Suprapubic skin (tissue), 4 donors: Measurements from ENCODE around the gene NDRG4. TPM values are rescaled to one million over a fixed set of nuclear protein-coding genes. Genes with fewer than 3 reads are reported as not detected.

Experiments
- DNase-seq, 2 donors: peaks; one replicate each; pipeline ENCODE4 v3.0.0-alpha.2; 2019; ENCODE audit warnings: low spot score in 2 of 2
- H3K27ac ChIP-seq: fragments of 200-600 bp; sonication (generic); one replicate; pipeline ENCODE4 v1.5.1; 2019
- H3K27me3 ChIP-seq: fragments of 200-600 bp; sonication (generic); one replicate; pipeline ENCODE4 v1.5.1; 2019
- H3K36me3 ChIP-seq: fragments of 200-600 bp; sonication (generic); one replicate; pipeline ENCODE4 v1.5.1; 2019
- H3K4me1 ChIP-seq: fragments of 200-600 bp; sonication (generic); one replicate; pipeline ENCODE4 v1.5.1; 2019
- H3K4me3 ChIP-seq: fragments of 200-600 bp; sonication (generic); one replicate; pipeline ENCODE4 v1.5.1; 2019; ENCODE audit warnings: mild to moderate bottlenecking
- H3K9me3 ChIP-seq: fragments of 200-600 bp; sonication (generic); one replicate; pipeline ENCODE4 v1.5.1; 2019
- EP300 ChIP-seq: sonication (generic); formaldehyde crosslinking; IDR thresholded peaks from one replicate; pipeline ENCODE4 v1.6.1; 2017; ENCODE audit warnings: antibody characterized with exemption
- POLR2A ChIP-seq, 2 donors: fragments of 450-650 bp; IDR thresholded peaks; one replicate each; pipeline ENCODE4 v1.6.1; 2017; ENCODE audit warnings: antibody characterized with exemption in 2 of 2, mild to moderate bottlenecking in 2 of 2, moderate library complexity in 2 of 2
- POLR2AphosphoS5 ChIP-seq, 3 donors: sonication (generic); formaldehyde crosslinking; IDR thresholded peaks; one replicate each; pipeline ENCODE4 v1.6.1; 2017; ENCODE audit warnings: antibody characterized with exemption in 3 of 3
- WGBS: methylation state at CpG from one replicate; pipeline ENCODE4 v1.1.5; 2018; 5-methylcytosine and 5-hydroxymethylcytosine counted together
- total RNA-seq, 4 donors: library from RNA; depleted of rRNA; stranded (reverse); fragments of >200 nt; gene quantifications; one replicate each; pipeline ENCODE4 v1.1.0, GENCODE V29; 2016
- TF ChIP-seq, protein P1 (sequence below), 2 donors: fragments of 200-600 bp in 1 of 2; fragments of 450-650 bp in 1 of 2; sonication (generic) in 1 of 2; IDR thresholded peaks; one replicate each; pipeline ENCODE4 v1.5.1; 2016 to 2019; ENCODE audit warnings: antibody characterized with exemption in 2 of 2, mild to moderate bottlenecking in 1 of 2, moderate library complexity in 1 of 2

Gene NDRG4
- total RNA-seq, 4 donors from 2014 or later: 42.5 to 70.3 (median 50.7) TPM

GRCh38 chr16:58492066-58492465 lies 7.9 kb upstream of the NDRG4 start:
- Histone ChIP-seq H3K36me3 (no peaks in the 10 kb centered on the region), H3K4me1 (peaks cover 7% of the 10 kb centered on the region), H3K9me3 (no peaks in the 10 kb centered on the region), H3K4me3 (no peak overlapping the region), H3K27me3 (no peaks in the 10 kb centered on the region), H3K27ac (no peak overlapping the region)
- WGBS: 78% methylated on average over 4 of the region's 4 CpGs
- DNase-seq: peak in 1 of 2 donors; percentile 29
- TF ChIP-seq POLR2AphosphoS5 (IDR thresholded peaks at IDR 0.05) (no peak), POLR2A (IDR thresholded peaks at IDR 0.05) (no peak), EP300 (no peak)
- TF ChIP-seq, protein P1, sequence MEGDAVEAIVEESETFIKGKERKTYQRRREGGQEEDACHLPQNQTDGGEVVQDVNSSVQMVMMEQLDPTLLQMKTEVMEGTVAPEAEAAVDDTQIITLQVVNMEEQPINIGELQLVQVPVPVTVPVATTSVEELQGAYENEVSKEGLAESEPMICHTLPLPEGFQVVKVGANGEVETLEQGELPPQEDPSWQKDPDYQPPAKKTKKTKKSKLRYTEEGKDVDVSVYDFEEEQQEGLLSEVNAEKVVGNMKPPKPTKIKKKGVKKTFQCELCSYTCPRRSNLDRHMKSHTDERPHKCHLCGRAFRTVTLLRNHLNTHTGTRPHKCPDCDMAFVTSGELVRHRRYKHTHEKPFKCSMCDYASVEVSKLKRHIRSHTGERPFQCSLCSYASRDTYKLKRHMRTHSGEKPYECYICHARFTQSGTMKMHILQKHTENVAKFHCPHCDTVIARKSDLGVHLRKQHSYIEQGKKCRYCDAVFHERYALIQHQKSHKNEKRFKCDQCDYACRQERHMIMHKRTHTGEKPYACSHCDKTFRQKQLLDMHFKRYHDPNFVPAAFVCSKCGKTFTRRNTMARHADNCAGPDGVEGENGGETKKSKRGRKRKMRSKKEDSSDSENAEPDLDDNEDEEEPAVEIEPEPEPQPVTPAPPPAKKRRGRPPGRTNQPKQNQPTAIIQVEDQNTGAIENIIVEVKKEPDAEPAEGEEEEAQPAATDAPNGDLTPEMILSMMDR (IDR thresholded peaks at IDR 0.05): no peak

GRCh38 chr16:58492735-58493134 lies 7.2 kb upstream of the NDRG4 start:
- no peaks in the 10 kb centered on the region for H3K36me3 ChIP-seq
- no peak overlapping the region for H3K27ac ChIP-seq
- peaks cover 2% of the 10 kb centered on the region for H3K4me1 ChIP-seq
- DNase-seq: no peak
- no peak overlapping the region for H3K4me3 ChIP-seq
- no peaks in the 10 kb centered on the region for H3K27me3 ChIP-seq
- TF ChIP-seq POLR2A (IDR thresholded peaks at IDR 0.05) (no peak), POLR2AphosphoS5 (IDR thresholded peaks at IDR 0.05) (no peak), EP300 (no peak)
- TF ChIP-seq, protein P1 (IDR thresholded peaks at IDR 0.05): no peak
- no peaks in the 10 kb centered on the region for H3K9me3 ChIP-seq
- 44% methylated on average over 5 of the region's 5 CpGs for WGBS

DNA sequence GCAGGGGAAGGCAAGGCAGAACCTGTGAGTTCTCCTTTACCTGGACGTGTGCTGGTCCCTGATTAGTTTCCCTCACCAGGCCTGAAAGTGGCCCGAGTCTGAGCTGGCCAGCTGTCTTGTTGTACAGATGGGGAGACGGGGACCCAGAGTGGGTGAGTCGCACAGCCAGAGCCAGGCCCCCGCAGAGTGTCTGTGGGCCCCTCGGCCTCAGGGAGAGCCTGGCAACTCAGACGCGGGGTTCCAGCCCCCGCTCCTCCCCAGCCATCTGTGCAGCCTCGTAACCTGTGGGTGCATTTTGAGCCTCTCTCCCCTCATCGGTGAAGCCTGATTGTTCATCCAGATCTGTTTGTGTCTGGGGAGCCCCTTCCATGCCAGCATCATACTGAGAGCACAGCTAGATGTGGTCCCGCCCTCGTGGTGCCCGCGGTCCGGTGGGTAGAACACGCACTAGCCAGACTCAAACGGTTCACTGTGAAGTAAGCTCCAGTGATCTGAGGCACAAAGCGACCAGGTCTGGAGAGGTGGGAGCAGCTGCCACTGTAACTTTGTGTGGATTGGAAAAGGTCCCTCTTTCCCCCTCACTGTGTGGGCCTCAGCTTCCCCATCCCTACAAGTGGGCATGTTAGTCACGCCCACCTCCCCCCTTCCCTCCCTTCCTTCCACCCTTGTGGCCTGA lies 6.0 kb upstream of the NDRG4 start:
- no peaks in the 10 kb centered on the region for H3K4me1 ChIP-seq
- H3K36me3 ChIP-seq: no peaks in the 10 kb centered on the region
- WGBS: 91% methylated on average over 13 of the region's 20 CpGs
- no peak overlapping the region for H3K4me3 ChIP-seq
- no peaks in the 10 kb centered on the region for H3K27me3 ChIP-seq
- no peaks in the 10 kb centered on the region for H3K9me3 ChIP-seq
- TF ChIP-seq POLR2A (IDR thresholded peaks at IDR 0.05) (no peak), EP300 (no peak), POLR2AphosphoS5 (IDR thresholded peaks at IDR 0.05) (no peak)
- TF ChIP-seq, protein P1 (IDR thresholded peaks at IDR 0.05): no peak
- no peak overlapping the region for H3K27ac ChIP-seq
- peak in 1 of 2 donors; percentile 48 for DNase-seq

DNA sequence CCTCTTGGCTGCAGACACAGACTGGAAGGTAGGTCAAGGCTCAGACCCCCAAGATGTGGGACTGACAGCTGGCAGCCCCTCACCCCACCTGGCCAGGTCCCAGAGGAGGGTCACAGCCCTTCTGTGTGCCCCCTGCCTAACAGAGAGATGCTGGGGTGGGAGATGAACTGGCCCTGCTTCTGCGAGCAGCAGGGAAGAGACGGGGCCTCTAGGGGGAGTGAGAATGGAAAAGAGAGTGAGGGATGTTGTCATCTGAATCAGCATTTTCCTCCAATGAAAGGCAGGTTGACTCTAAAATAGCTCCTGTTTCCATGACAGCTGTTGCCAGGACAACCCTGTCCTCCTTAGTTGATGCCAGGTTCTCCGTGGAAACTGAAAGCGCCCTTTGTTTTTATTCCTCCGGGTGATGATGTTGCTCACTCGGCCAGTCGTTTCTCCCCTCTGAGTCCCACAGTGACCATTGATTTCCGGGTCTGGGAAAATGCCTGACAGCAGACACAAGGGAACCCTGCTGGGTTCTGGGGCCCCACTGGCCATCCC lies 4.9 kb upstream of the NDRG4 start:
- H3K4me3 ChIP-seq: no peak overlapping the region
- no peaks in the 10 kb centered on the region for H3K9me3 ChIP-seq
- H3K27me3 ChIP-seq: peaks cover under 1% of the 10 kb centered on the region
- H3K4me1 ChIP-seq: peaks cover under 1% of the 10 kb centered on the region
- TF ChIP-seq EP300 (no peak), POLR2AphosphoS5 (IDR thresholded peaks at IDR 0.05) (no peak)
- TF ChIP-seq, protein P1 (IDR thresholded peaks at IDR 0.05): peak; percentile 3 to 33
- H3K27ac ChIP-seq: no peak overlapping the region
- DNase-seq: peak in 1 of 2 donors; percentile 52
- WGBS: 9% methylated on average over 8 of the region's 8 CpGs
- H3K36me3 ChIP-seq: no peaks in the 10 kb centered on the region

DNA sequence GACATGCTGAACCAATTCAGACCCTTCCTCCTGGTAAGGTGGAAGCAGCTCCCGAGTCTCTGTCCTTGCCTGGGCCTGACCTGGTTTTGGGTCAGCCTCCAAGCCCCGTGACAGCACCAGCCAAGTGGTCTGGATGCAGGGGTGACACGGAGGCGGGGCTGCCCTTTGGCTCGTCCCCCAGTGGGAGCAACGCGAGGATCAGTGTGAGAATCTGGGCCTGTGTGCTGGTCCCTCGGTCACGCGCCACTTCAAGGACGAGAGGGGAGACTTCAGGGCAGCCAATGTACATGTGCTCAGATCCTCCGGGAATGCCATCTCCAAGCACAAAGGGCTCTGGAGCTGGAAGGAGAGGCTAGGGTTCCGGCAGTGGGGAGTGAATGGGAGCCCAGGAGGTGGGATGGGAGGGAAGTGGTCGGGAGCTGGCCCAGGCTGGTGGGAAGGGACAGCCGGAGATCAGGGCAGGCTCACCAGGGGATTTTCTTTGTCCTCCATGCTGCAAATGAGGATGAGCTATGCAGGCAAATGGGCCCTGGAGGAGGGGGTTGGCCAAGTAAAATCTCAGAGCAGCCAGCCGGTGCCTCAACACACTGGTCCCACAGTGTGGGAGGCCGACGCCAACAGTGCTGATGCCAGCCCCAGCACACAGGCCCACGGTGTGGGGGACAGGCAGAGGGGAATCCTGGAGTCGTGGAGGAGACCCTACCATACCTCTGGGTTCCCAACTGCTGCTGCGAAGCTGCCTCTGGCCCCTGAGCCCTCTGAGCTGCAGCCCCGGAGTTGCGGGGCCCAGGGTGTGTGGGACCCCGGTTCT lies 4.2 kb upstream of the NDRG4 start:
- peaks cover 8% of the 10 kb centered on the region for H3K4me1 ChIP-seq
- no peaks in the 10 kb centered on the region for H3K36me3 ChIP-seq
- no peak overlapping the region for H3K27ac ChIP-seq
- H3K4me3 ChIP-seq: no peak overlapping the region
- TF ChIP-seq, protein P1 (IDR thresholded peaks at IDR 0.05): no peak
- no peak for TF ChIP-seq EP300
- no peak for TF ChIP-seq POLR2A (IDR thresholded peaks at IDR 0.05)
- no peak for TF ChIP-seq POLR2AphosphoS5 (IDR thresholded peaks at IDR 0.05)
- 54% methylated on average over 23 of the region's 24 CpGs for WGBS
- H3K27me3 ChIP-seq: peaks cover 7% of the 10 kb centered on the region
- peak in 1 of 2 donors; percentile 60 for DNase-seq
- no peaks in the 10 kb centered on the region for H3K9me3 ChIP-seq
